ENCODE data around the gene F9.

- TF ChIP-seq, protein P1, sequence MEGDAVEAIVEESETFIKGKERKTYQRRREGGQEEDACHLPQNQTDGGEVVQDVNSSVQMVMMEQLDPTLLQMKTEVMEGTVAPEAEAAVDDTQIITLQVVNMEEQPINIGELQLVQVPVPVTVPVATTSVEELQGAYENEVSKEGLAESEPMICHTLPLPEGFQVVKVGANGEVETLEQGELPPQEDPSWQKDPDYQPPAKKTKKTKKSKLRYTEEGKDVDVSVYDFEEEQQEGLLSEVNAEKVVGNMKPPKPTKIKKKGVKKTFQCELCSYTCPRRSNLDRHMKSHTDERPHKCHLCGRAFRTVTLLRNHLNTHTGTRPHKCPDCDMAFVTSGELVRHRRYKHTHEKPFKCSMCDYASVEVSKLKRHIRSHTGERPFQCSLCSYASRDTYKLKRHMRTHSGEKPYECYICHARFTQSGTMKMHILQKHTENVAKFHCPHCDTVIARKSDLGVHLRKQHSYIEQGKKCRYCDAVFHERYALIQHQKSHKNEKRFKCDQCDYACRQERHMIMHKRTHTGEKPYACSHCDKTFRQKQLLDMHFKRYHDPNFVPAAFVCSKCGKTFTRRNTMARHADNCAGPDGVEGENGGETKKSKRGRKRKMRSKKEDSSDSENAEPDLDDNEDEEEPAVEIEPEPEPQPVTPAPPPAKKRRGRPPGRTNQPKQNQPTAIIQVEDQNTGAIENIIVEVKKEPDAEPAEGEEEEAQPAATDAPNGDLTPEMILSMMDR (conservative IDR thresholded peaks at IDR 0.05; ENCODE audit: low read depth, low read length): no peak
- no peak for TF ChIP-seq EZH2 (IDR thresholded peaks at IDR 0.05; ENCODE audit: low read length, unreplicated experiment)
- no peak for TF ChIP-seq EZH2phosphoT487 (IDR thresholded peaks at IDR 0.05; ENCODE audit: borderline replicate concordance, low read length)
Measured at GRCh38 chrX:139508099-139508498, 22.4 kb upstream of the F9 start.

All from PC-3 (cell line).